ENCODE results near the gene CHRNB1. TPM values are rescaled to one million over a fixed set of nuclear protein-coding genes. Genes with fewer than 3 reads are reported as not detected.
"Not testable (repeated sequence)": the region's sequence is repeated elsewhere in the genome, so short reads cannot be mapped to it uniquely, and the experiment has no call there.

Gene CHRNB1
- total RNA-seq, 2 donors from 2014 or later, result 12.4 to 13.8 TPM

DNA sequence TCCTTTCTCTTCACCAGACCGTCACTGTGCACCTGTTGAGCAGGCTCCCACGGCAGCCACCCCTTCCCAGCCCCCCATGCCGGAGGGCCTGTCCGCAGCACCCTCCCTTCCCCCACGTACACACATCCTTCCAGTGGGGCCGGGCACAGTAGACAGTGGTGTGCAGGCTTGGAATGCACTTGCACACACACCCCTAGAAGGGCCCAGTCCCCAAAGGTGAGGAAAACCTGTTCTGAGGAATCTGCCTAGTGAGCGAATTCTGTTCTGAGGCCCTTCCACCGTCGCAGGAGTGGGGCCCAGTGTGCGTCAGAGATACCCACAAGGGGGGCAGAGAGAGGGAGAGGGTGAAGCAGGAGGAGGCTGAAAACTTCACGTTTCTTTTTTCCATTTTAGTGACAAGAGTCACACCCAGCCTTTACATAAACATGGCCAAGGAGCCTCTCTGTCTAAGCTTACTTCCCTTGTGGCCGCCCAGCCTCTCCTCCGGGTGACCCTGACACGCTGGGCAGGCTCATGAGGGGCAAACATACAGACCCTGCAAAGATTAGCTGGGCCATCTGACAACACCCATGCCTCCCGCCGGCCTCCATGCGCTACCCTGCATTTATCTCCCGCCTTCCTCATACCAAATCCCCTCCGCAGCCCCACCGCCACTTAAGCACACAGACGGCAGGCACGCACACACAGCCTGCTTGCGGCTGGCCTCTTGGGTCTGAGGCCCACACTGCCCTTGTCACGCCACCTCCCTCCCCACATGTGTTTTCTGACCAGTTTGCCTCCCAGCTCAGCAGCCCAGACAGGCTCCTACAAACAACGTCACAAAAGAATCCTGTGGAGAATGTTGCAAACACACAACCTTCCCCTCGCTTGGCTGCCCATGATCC lies 32.8 kb downstream of the CHRNB1 start:
- intact Hi-C loops (cut with DNase I), result no loop called here
- ATAC-seq (peak; percentile 11 to 45), DNase-seq (peak; percentile 59)

DNA sequence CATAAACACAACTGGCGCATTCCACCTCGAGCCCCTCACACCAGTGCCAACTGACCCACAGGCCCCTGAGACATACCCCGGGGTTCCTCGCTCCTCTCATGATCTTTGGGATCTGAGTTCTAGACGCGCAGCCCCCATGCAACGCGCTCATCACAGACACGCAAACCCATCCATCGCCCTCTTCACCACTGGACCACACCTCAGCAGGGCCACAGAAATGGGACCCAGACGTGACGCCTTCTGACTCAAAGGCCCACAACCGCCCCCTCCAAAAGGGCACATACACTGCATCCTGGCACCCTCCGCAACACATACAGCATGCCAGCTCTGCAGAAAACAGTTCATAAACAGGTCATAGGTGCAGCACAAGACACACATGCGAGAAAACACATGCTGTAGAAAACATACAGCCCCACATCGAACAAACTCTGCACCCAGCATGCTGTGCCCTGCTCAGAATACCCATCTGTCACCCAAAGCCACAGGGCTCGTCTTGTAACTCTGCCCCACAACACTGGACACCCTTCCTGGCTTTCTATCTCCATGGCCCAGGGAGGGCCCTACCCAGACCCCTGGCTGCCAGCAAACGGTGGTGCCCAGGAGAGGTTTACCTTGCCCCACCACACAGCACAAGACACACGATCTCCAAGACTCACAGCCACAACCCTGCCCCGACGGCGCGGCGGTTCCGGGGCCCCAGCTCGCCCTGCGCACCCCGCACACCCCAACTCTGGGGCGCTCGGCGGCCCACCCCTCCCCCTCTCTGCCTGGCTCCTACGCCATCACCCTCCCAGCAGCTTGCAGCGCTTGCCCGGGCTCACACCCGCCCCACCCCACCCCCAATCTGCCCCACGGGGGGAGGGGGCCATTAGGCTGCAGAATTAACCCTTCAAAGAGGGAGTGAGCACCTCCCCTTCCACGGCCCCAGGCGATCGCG lies 33.7 kb downstream of the CHRNB1 start:
- ATAC-seq, result peak; percentile 26 to 43
- peak; percentile 58 for DNase-seq
- intact Hi-C loops (cut with DNase I), result no loop called here

DNA sequence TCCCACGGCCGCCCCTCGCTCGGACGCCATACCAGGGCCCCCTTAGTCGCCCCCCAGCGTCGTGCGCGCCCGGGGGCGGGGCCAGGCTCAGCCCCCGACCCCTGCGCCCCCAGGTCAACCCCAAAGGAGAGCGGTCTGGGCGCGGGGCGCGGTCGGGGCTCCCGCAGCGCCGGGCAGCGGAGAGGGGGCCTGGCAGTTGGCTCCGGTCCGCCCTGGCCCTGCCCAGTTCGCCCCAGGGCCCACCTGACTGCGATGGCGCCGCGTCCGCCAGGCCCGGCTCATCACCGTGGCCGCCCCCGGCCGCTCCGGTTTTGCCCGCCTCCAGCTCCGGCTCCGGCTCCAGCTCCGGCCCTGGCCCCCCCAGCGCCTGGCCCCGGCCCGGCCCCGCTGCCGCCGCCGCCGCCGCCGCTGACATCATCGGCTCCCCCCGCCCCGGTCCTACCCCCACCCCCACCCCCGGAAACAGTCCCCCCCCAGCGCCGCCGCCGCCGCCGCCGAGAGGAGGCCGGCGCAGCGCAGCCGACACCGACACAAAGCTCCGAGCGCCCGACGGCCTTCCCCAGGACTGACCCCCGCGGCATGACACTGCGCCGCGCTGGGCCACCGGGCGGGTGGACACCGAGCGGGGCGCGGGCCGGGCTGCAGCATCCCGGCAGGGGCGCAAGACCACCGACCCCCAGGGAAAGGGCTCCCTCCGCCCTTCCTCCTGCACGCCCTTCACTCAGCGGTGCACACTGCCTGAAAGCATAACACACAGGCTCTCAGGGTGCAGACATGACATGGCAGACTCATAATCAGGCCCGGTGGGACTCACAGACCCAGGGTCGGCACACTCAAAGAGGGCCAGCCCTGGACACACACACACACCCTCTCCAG lies 34.6 kb downstream of the CHRNB1 start, which contains the start of gene ZBTB4:
Gene ZBTB4 (minus strand): TSS at position 419 of the 876 bp plus-strand sequence. CDS start 12,830 bp downstream, outside the sequence.
- ATAC-seq (peak; percentile 9 to 29), DNase-seq (peak; percentile 66)
- intact Hi-C loops (cut with DNase I), result no loop called here

DNA sequence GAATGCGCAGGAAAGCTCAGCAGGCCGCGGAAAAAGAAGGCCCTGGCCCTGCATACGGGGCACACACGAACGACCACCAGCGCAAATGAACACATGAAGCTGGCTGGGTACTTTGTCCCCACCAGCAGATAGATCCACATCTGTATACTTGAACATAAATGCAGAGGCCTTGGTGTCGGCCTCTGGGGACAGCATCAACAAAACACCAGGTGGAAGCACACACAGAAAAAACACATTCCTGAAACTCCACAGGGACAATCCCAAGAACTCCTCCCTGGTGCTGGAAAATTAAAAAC lies 35.2 kb downstream of the CHRNB1 start:
- ATAC-seq, result no peak
- intact Hi-C loops (cut with DNase I), result no loop called here
- no peak for DNase-seq

DNA sequence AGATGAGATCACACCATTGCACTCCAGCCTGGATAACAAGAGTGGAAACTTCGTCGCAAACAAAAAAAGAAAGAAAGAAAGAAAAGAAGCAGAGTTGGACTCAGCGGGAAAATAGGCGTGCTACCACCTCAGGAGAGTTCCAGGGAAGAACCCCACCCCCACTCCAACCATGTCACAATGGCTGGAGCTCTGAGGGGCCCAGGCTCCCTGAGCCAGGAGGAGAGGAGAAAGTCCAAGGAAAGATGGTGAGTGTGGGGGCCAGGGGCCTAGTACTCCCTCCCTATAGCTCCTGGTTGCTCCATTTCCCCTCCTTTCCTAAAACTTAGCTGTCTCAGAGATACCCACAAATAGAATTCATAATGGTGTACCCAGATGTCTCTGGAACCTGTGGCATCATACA lies 36.4 kb downstream of the CHRNB1 start, which contains the start of gene SLC35G6:
Gene SLC35G6 (plus strand): TSS at position 172 of the 400 bp plus-strand sequence. CDS start 71 bp downstream, at position 243.
- intact Hi-C loops (cut with DNase I); DNase-seq; ATAC-seq: not testable (repeated sequence)

DNA sequence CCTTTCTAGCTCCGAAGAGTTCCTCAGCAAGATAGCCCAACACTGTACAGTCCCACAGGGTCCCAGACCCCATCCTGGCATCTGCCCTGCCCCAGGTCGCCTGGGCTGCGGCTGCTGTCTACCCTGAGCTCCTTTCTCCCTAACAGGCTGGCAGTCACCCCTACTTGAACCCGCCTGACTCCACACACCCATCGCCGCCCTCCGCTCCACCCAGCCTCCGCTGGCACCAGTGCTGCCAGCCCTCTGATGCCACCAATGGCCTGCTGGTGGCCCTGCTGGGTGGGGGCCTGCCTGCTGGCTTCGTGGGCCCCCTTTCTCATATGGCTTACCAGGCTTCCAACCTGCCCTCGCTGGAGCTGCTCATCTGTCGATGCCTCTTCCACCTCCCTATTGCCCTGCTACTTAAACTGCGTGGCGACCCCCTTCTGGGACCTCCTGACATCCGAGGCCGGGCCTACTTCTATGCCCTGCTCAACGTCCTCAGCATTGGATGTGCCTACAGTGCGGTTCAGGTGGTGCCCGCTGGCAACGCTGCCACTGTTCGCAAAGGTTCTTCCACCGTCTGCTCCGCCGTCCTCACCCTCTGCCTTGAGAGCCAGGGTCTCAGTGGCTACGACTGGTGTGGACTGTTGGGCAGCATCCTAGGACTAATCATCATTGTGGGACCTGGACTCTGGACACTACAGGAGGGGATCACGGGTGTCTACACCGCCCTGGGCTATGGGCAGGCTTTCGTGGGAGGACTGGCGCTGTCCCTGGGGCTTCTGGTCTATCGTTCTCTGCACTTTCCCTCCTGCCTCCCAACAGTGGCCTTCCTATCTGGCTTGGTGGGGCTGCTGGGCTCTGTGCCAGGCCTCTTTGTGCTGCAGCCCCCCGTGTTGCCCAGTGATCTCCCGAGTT lies 37.2 kb downstream of the CHRNB1 start:
- ATAC-seq; intact Hi-C loops (cut with DNase I); DNase-seq: not testable (repeated sequence)

DNA sequence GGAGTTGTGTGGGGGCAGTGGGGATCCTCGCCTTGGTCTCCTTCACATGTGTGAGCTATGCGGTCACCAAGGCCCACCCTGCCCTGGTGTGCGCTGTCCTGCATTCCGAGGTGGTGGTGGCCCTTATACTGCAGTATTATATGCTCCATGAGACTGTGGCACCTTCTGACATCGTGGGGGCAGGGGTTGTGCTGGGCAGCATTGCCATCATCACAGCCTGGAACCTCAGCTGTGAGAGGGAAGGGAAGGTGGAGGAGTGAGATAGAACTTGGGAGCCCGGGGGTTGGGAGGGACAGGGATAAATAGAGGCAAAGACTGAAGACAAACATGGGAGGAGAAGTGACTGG lies 37.9 kb downstream of the CHRNB1 start:
- ATAC-seq; DNase-seq; intact Hi-C loops (cut with DNase I): not testable (repeated sequence)

DNA sequence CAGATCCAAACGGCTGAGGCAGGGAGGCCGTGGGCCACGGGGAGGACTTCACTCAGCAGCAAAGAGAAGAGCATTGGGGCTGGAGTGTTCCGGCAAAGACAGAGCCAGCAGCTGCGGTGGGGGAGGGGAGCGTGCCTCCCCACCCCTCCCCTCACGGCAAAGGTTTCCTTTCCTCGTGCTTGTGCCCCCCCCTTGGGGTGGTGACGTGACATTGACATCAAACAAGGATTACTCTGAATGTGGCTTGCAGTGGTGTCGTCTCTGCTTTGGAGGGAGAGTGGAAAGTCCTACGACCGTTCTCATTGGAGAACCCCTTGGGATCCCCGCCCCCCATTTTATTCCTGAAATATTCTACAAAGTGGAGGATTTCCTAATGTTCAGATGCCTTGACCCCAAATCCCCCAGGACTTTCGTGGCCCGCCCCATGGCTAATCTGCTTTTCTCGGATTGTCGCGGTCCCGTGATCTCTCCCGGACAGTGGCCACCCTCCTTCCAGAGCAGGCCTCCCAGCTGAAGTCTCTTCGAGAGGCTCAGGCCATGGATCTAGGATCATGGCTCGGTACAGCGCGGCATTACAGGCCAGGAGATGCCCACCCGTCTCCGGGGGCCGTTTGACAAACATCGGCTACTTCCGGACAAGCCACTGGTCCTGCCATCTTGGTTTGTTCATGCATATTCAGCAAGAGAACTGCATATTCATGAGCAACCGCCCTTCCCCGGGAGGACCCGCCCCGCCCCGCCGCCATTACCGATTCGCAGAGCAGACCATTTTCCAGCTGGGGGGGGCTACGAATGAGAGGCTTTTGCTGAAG lies 38.6 kb downstream of the CHRNB1 start:
- peak; percentile 70 to 78 for ATAC-seq
- DNase-seq, result peak; percentile 96
- intact Hi-C loops (cut with DNase I), result loop anchor here in 1 of 2 donors (2.0 kb wide), 1 partner anchor 43 kb away; no protein-coding TSS in a partner anchor

DNA sequence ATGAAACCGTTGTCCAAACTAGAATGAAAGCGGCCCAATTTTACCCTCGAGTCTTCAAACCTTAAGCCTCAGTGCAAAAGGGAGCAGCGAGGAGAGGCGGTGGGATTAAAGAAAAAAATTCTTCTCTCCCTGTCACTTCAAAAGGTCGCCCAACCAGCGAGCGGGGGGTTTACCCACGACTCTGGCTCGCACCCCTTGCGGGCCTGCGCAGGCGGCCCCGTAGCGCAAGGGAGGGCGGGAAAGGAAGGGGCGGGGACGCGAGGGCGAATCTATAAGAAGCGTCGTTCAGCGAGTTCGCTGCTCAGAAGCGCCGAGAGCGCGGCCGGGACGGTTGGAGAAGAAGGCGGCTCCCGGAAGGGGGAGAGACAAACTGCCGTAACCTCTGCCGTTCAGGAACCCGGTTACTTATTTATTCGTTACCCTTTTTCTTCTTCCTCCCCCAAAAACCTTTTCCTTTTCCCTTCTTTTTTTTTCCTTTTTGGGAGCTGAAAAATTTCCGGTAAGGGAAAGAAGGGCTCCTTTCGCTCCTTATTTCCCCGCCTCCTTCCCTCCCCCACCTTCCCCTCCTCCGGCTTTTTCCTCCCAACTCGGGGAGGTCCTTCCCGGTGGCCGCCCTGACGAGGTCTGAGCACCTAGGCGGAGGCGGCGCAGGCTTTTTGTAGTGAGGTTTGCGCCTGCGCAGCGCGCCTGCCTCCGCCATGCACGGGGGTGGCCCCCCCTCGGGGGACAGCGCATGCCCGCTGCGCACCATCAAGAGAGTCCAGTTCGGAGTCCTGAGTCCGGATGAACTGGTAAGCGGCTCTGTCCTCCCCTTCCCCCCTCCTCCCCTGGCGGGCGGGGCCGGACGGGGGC lies 39.4 kb downstream of the CHRNB1 start, which contains the start of gene POLR2A:
Gene POLR2A (plus strand): TSS at position 300 of the 852 bp plus-strand sequence.
- intact Hi-C loops (cut with DNase I), result loop anchor here in 1 of 2 donors (2.0 kb wide), 1 partner anchor 43 kb away; no protein-coding TSS in a partner anchor

DNA sequence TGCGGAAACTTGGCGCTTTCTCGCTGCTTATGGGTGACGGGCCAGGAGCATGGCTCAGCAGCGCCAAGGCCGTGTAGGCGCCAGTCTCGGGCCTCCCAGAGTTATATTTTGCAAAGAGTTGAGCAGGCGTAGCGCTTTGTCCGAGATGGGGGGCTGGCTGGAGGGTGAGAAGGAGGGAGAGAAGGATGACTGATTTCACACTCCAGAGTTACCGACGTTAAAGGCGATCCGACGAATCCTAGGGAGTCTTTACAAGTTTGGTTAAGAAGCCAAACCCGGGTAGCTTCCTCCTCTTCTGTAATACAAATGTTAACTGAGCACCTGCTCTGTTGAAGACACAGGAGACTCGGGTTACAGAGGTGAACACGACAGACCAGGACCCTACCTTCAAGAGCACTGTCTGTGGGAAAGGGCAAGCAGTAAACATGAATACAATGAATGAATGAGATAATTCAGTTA lies 40.1 kb downstream of the CHRNB1 start:
- intact Hi-C loops (cut with DNase I), result loop anchor here (2.0 to 5.0 kb wide), 2 partner anchors 44 to 48 kb away; partner anchors contain the start of genes FGF11 (in 1 of the 2) and TMEM102 (in 1 of the 2)
- ATAC-seq (no peak), DNase-seq (no peak)

More for the DNA sequence above, 39.4 kb downstream of the CHRNB1 start, which contains the start of gene POLR2A:
- DNase-seq (peak; percentile 99), ATAC-seq (peak; percentile 83 to 90)

DNA sequence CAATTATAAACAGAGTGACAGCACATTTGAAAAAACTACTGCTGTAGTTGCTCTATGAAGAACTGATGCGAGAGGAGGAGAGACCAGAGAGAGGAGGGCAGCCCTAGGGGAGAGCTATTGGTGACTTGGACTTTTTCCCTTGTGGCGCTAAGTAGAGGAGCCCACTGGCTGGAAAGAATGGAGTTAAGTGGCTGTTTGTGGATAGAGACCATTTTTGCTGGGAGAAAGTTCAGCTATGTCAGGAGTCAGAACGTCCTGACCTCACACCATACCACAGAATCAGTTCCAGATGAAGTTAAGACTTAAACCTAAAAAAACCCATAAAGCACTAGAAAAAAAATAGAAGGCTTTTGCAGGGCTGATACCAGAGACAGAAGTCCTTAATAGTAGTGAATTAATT lies 41.3 kb downstream of the CHRNB1 start:
- no peak for ATAC-seq
- intact Hi-C loops (cut with DNase I), result loop anchor here in 1 of 2 donors (5.0 kb wide), 1 partner anchor 49 kb away; the partner anchor contains the start of genes FGF11 and TMEM102
- DNase-seq, result no peak

DNA sequence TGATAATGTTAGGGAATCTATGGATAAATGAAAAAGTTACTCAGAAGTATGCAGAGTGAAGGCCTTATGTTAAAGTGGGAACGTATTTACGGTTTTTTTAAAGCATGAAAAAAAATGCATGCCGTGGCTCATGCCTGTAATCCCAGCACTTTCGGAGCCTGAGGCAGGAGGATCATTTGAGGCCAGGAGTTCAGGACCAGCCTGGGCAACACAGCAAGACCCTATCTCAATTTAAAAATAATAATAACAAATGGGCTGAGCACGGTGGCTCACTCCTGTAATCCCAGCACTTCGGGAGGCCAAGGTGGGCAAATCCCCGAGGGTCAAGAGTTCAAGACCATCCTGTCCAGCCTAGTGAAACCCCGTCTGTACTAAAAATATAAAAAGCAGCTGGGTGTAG lies 45.3 kb downstream of the CHRNB1 start:
- ATAC-seq, result no peak
- DNase-seq, result no peak
- intact Hi-C loops (cut with DNase I), result loop anchor here in 1 of 2 donors (10.0 kb wide), 1 partner anchor 55 kb away; the partner anchor contains the start of gene TNFSF12

DNA sequence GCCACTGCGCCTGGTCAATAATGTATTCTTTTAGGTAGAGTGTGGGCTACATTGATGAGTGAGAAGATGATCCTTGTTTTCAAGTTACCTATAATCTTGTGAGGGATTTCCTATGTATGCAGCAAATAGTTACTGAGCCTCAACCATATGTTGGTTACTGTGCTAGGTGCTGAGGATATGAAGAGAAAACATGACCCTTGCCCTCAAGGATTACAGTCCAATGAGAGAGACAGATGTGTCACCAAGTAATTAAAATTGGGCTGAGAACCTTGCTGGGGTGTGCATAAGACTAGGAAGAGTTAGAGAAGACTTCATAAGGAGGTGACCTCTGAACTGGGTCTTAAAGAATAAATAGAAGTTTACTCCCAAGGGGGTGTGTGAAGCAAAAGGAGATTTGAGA lies 46.7 kb downstream of the CHRNB1 start:
- DNase-seq (no peak), ATAC-seq (no peak)
- intact Hi-C loops (cut with DNase I), result loop anchor here in 1 of 2 donors (10.0 kb wide), 1 partner anchor 53 kb away; the partner anchor contains the start of gene TNFSF12

DNA sequence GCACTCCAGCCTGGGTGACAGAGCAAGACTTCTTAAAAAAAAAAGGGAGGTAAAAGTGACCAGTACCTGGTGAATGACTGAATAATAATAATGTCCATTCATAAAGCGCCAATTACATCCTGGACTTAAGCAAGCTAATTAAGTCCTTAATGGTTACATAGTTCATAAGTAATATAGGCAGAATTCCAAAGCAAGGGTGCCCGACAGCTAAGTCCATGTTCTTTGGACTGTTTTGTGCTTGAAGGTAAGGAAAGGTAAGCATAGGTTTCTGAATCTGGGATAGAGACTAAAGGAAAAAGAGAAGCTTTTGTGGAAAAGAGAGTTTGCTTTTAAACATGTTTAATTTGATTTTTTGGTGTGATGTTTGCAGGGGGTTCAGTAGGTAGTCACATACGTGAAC lies 49.1 kb downstream of the CHRNB1 start:
- intact Hi-C loops (cut with DNase I), result loop anchor here in 1 of 2 donors (10.0 kb wide), 1 partner anchor 51 kb away; the partner anchor contains the start of gene TNFSF12
- no peak for ATAC-seq
- DNase-seq, result no peak

DNA sequence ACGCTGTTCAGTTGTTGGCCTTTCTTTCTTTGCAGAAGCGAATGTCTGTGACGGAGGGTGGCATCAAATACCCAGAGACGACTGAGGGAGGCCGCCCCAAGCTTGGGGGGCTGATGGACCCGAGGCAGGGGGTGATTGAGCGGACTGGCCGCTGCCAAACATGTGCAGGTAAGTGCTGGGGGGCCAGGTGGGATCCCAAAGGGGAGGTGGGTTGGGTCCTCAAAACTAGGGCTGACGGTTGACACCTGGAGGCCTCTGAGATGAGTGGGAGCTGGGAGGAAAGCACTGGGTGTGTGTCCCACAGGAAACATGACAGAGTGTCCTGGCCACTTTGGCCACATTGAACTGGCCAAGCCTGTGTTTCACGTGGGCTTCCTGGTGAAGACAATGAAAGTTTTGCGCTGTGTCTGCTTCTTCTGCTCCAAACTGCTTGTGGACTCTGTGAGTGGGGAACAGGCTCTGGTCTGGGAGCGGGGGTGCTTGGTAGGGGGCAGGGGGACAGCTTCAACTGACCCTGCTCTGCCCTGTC lies 51.1 kb downstream of the CHRNB1 start:
- ATAC-seq (no peak), DNase-seq (no peak)
- intact Hi-C loops (cut with DNase I), result loop anchor here in 1 of 2 donors (10.0 kb wide), 1 partner anchor 49 kb away; the partner anchor contains the start of gene TNFSF12

Measured in left cardiac atrium (tissue), 4 donors.